Stimulated activated CD8-positive, alpha-beta memory T cell treated with anti-CD3 and anti-CD28 coated beads, Interleukin-4, amount 100 ng/mL, for 1 hour (primary cell): ENCODE data around the gene TOMM6.

ENCODE experiments used
- DNase-seq, 2 donors: peaks; one replicate each; pipeline ENCODE4 v3.0.0-alpha.2; 2020; ENCODE audit warnings: low read depth in 2 of 2, low spot score in 1 of 2

TOMM6 gene

GRCh38 chr6:41823178-41823577, 35.7 kb downstream of the TOMM6 start:
- DNase-seq, result no peak

- DNase-seq, result no peak
Measured at GRCh38 chr6:41824571-41825569, 37.4 kb downstream of the TOMM6 start.

GRCh38 chr6:41826343-41827022, 39.0 kb downstream of the TOMM6 start:
- DNase-seq, result no peak

GRCh38 chr6:41832263-41832662, 44.8 kb downstream of the TOMM6 start:
- no peak for DNase-seq

GRCh38 chr6:41836022-41836659, 48.6 kb downstream of the TOMM6 start:
- DNase-seq, result no peak

GRCh38 chr6:41836660-41837052, 49.2 kb downstream of the TOMM6 start:
- DNase-seq, result no peak
